Panc1 (cell line): Measurements from ENCODE around the gene UTY.

Source experiments
- POLR2AphosphoS5 ChIP-seq: IDR thresholded peaks from 2 replicates; pipeline ENCODE4 v1.6.1; 2012; ENCODE audit warnings: mild to moderate bottlenecking, low read depth, low read length, moderate library complexity
- TF ChIP-seq, protein P1 (sequence below): fragments of 450-650 bp; IDR thresholded peaks from 2 replicates; pipeline ENCODE4 v1.5.1; 2017; ENCODE audit warnings: mild to moderate bottlenecking

DNA sequence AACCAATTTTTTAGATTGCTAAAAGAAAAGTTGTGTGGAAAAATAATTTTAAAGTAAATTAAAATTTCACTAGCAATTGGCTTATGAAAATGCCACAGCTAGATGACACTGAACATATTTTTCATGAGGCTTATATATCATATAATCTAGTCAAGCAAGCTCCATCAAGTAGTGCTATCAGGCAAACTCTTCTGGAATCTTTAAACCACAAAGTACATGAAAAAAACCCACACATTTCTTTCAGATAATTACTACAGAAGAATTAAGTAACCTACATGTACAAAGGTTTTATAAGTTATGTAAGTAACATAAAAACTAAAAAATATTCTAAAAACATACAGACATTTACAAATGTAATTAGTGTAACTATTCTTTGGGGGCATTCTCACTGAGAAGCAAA, 229.4 kb downstream of the UTY start:
- TF ChIP-seq, protein P1, sequence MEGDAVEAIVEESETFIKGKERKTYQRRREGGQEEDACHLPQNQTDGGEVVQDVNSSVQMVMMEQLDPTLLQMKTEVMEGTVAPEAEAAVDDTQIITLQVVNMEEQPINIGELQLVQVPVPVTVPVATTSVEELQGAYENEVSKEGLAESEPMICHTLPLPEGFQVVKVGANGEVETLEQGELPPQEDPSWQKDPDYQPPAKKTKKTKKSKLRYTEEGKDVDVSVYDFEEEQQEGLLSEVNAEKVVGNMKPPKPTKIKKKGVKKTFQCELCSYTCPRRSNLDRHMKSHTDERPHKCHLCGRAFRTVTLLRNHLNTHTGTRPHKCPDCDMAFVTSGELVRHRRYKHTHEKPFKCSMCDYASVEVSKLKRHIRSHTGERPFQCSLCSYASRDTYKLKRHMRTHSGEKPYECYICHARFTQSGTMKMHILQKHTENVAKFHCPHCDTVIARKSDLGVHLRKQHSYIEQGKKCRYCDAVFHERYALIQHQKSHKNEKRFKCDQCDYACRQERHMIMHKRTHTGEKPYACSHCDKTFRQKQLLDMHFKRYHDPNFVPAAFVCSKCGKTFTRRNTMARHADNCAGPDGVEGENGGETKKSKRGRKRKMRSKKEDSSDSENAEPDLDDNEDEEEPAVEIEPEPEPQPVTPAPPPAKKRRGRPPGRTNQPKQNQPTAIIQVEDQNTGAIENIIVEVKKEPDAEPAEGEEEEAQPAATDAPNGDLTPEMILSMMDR = no peak
- TF ChIP-seq POLR2AphosphoS5 = no peak
